H7 (cell line): ENCODE measurements around the gene LRRC74B. TPM values are rescaled to one million over a fixed set of nuclear protein-coding genes. Genes with fewer than 3 reads are reported as not detected.
A peak's percentile ranks its signal among the peaks of the same experiment; 100 is the strongest.
"Not testable (repeated sequence)": the region's sequence is repeated elsewhere in the genome, so short reads cannot be mapped to it uniquely, and the experiment has no call there.

Source experiments
- DNase-seq: peaks from one replicate; pipeline ENCODE4 v3.0.0; 2012
- H3K27me3 ChIP-seq: 2 replicates; pipeline ENCODE4 v1.6.0; 2011; ENCODE audit warnings: mild to moderate bottlenecking, low read length; ENCODE audit not compliant: control insufficient read depth, insufficient read depth
- H3K36me3 ChIP-seq: replicated peaks from 2 replicates; pipeline ENCODE4 v1.5.1; 2011; ENCODE audit warnings: low read length; ENCODE audit not compliant: control insufficient read depth, insufficient read depth
- H3K4me3 ChIP-seq: 2 replicates; pipeline ENCODE4 v1.5.1; 2011; ENCODE audit warnings: low read depth, mild to moderate bottlenecking, control low read depth, low read length, moderate library complexity; ENCODE audit not compliant: insufficient read depth
- total RNA-seq: library from RNA; depleted of rRNA; stranded (reverse); fragments of >200 nt; shearing (Covaris generic); gene quantifications from 2 replicates; pipeline ENCODE4 v1.2.3, GENCODE V29; 2014; rRNA removed

The LRRC74B gene
- total RNA-seq = not detected in 2 replicates

- H3K4me3 ChIP-seq = peak within 1 kb of the TSS; percentile 58
- peaks cover 2% of the 10 kb centered on the region; the same call in 1 of the 2 replicates for H3K27me3 ChIP-seq
- DNase-seq = peak; percentile 99
- H3K36me3 ChIP-seq = no peaks in the 10 kb centered on the region
Observed at GRCh38 chr22:21045585-21046294, at the start of gene LRRC74B. Gene LRRC74B, plus strand, starts transcription at chr22:21045946. Its CDS starts 41 bp downstream, at chr22:21045987.

- Histone ChIP-seq H3K4me3 (no peak overlapping the region), H3K27me3 (no peaks in the 10 kb centered on the region), H3K36me3 (peaks cover 6% of the 10 kb centered on the region)
- DNase-seq = no peak
Observed at GRCh38 chr22:20996031-20996410, 49.7 kb upstream of the LRRC74B start.

- Histone ChIP-seq H3K27me3 (no peaks in the 10 kb centered on the region), H3K36me3 (peaks cover 6% of the 10 kb centered on the region), H3K4me3 (no peak overlapping the region)
- DNase-seq = no peak
Observed at GRCh38 chr22:20996598-20997535, 48.9 kb upstream of the LRRC74B start.

GRCh38 chr22:20997536-20998257 is 48.0 kb upstream of the LRRC74B start:
- Histone ChIP-seq H3K27me3 (no peaks in the 10 kb centered on the region), H3K36me3 (peaks cover 4% of the 10 kb centered on the region), H3K4me3 (no peak overlapping the region)
- DNase-seq = no peak

GRCh38 chr22:20998411-20999336 is 47.1 kb upstream of the LRRC74B start:
- Histone ChIP-seq H3K4me3 (no peak overlapping the region), H3K36me3 (peaks cover 4% of the 10 kb centered on the region), H3K27me3 (no peaks in the 10 kb centered on the region)
- no peak for DNase-seq

- no peak overlapping the region for H3K4me3 ChIP-seq
- H3K27me3 ChIP-seq = no peaks in the 10 kb centered on the region
- H3K36me3 ChIP-seq = peaks cover 4% of the 10 kb centered on the region
- DNase-seq = no peak
Observed at GRCh38 chr22:20999350-21000206, 46.2 kb upstream of the LRRC74B start.

GRCh38 chr22:21000207-21000986 is 45.3 kb upstream of the LRRC74B start:
- H3K36me3 ChIP-seq = peaks cover 4% of the 10 kb centered on the region
- DNase-seq = no peak
- peak overlapping the region; percentile 86; the same call in 1 of the 2 replicates for H3K4me3 ChIP-seq
- no peaks in the 10 kb centered on the region for H3K27me3 ChIP-seq

- peak overlapping the region; percentile 86 for H3K4me3 ChIP-seq
- no peak for DNase-seq
- no peaks in the 10 kb centered on the region for H3K27me3 ChIP-seq
- H3K36me3 ChIP-seq = peaks cover 4% of the 10 kb centered on the region
Observed at GRCh38 chr22:21000987-21001600, 44.7 kb upstream of the LRRC74B start.

GRCh38 chr22:21001601-21002325 is 44.0 kb upstream of the LRRC74B start, which contains the start of gene THAP7:
Gene THAP7, minus strand, starts transcription at chr22:21002118. Its CDS starts 207 bp downstream, at chr22:21001911.
- peaks cover 4% of the 10 kb centered on the region for H3K36me3 ChIP-seq
- DNase-seq = peak; percentile 98
- H3K4me3 ChIP-seq = peak within 1 kb of the TSS; percentile 86
- no peaks in the 10 kb centered on the region for H3K27me3 ChIP-seq

- DNase-seq = no peak
- Histone ChIP-seq H3K27me3 (no peaks in the 10 kb centered on the region), H3K4me3 (no peak overlapping the region), H3K36me3 (peaks cover 4% of the 10 kb centered on the region)
Observed at GRCh38 chr22:21003782-21004181, 42.0 kb upstream of the LRRC74B start.

- not testable (repeated sequence) for DNase-seq
Observed at GRCh38 chr22:21009208-21009607, 36.5 kb upstream of the LRRC74B start.

More at GRCh38 chr22:21009208-21009607, 36.5 kb upstream of the LRRC74B start:
- not testable (repeated sequence) for H3K36me3 ChIP-seq, H3K27me3 ChIP-seq, H3K4me3 ChIP-seq
